Trophoblast cell (in vitro differentiated cells and primary cell): ENCODE data around the gene RAB3IP.

ENCODE experiments used
- DNase-seq, 2 donors: peaks; one replicate each; pipeline ENCODE4 v3.0.0-alpha.2; 2016
- H2AFZ ChIP-seq: 2 replicates; pipeline ENCODE4 v1.6.1; 2013; ENCODE audit warnings: low read length, moderate library complexity, mild to moderate bottlenecking; ENCODE audit not compliant: insufficient read depth, poor library complexity
- H2AK5ac ChIP-seq: 2 replicates; pipeline ENCODE4 v1.6.1; 2013; ENCODE audit warnings: mild to moderate bottlenecking, low read length
- H2BK120ac ChIP-seq: 2 replicates; pipeline ENCODE4 v1.6.1; 2013; ENCODE audit warnings: low read length, mild to moderate bottlenecking, moderate library complexity; ENCODE audit not compliant: insufficient read depth, poor library complexity
- H2BK12ac ChIP-seq: 2 replicates; pipeline ENCODE4 v1.6.1; 2013; ENCODE audit warnings: mild to moderate bottlenecking, low read length, moderate library complexity
- H2BK5ac ChIP-seq: 2 replicates; pipeline ENCODE4 v1.6.1; 2013; ENCODE audit warnings: low read length, low read depth, moderate library complexity, mild to moderate bottlenecking; ENCODE audit not compliant: poor library complexity
- H3K14ac ChIP-seq: 2 replicates; pipeline ENCODE4 v1.6.1; 2013; ENCODE audit warnings: mild to moderate bottlenecking, low read length
- H3K18ac ChIP-seq: 2 replicates; pipeline ENCODE4 v1.6.1; 2013; ENCODE audit warnings: mild to moderate bottlenecking, low read length
- H3K23ac ChIP-seq: 2 replicates; pipeline ENCODE4 v1.6.1; 2013; ENCODE audit warnings: low read length
- H3K27ac ChIP-seq: 2 replicates; pipeline ENCODE4 v1.5.1; 2013; ENCODE audit warnings: low read depth, mild to moderate bottlenecking, inconsistent platforms, low read length, moderate library complexity
- H3K27me3 ChIP-seq: 2 replicates; pipeline ENCODE4 v1.6.1; 2013; ENCODE audit warnings: inconsistent platforms, mild to moderate bottlenecking, low read length, moderate library complexity; ENCODE audit not compliant: insufficient read depth
- H3K36me3 ChIP-seq, 2 experiments: 1 replicate in 1 of 2; 2 replicates in 1 of 2; pipeline ENCODE4 v1.6.1; 2013; ENCODE audit warnings: low read length in 2 of 2, mild to moderate bottlenecking in 2 of 2, moderate library complexity in 1 of 2; ENCODE audit not compliant: insufficient read depth in 2 of 2, control insufficient read depth in 1 of 2
- H3K4ac ChIP-seq: 2 replicates; pipeline ENCODE4 v1.6.1; 2013; ENCODE audit warnings: low read depth, mild to moderate bottlenecking, low read length, moderate library complexity
- H3K4me1 ChIP-seq, 2 experiments: 1 replicate in 1 of 2; 2 replicates in 1 of 2; pipeline ENCODE4 v1.6.1; 2013; ENCODE audit warnings: low read length in 2 of 2, mild to moderate bottlenecking in 2 of 2, moderate library complexity in 1 of 2; ENCODE audit not compliant: insufficient read depth in 2 of 2, control insufficient read depth in 1 of 2
- H3K4me2 ChIP-seq: 2 replicates; pipeline ENCODE4 v1.6.1; 2013; ENCODE audit warnings: inconsistent platforms, mild to moderate bottlenecking, low read length, moderate library complexity
- H3K4me3 ChIP-seq: 2 replicates; pipeline ENCODE4 v1.5.1; 2013; ENCODE audit warnings: mild to moderate bottlenecking, low read depth, low read length, inconsistent platforms
- H3K79me1 ChIP-seq: one replicate; pipeline ENCODE4 v1.6.1; 2013; ENCODE audit warnings: low read length
- H3K79me2 ChIP-seq: 2 replicates; pipeline ENCODE4 v1.6.1; 2013; ENCODE audit warnings: low read length, mild to moderate bottlenecking; ENCODE audit not compliant: control insufficient read depth, insufficient read depth, poor library complexity
- H3K9ac ChIP-seq: 2 replicates; pipeline ENCODE4 v1.6.1; 2013; ENCODE audit warnings: mild to moderate bottlenecking, low read length
- H3K9me3 ChIP-seq: 2 replicates; pipeline ENCODE4 v1.6.1; 2013; ENCODE audit warnings: low read depth, mild to moderate bottlenecking, control low read depth, inconsistent platforms, low read length; ENCODE audit not compliant: insufficient read depth
- H4K12ac ChIP-seq: 2 replicates; pipeline ENCODE4 v1.6.1; 2013; ENCODE audit warnings: low read depth, mild to moderate bottlenecking, low read length, moderate library complexity
- H4K8ac ChIP-seq: 2 replicates; pipeline ENCODE4 v1.6.1; 2013; ENCODE audit warnings: low read depth, mild to moderate bottlenecking, low read length, moderate library complexity
- H4K91ac ChIP-seq: one replicate; pipeline ENCODE4 v1.6.1; 2013; ENCODE audit warnings: low read depth, mild to moderate bottlenecking, low read length, moderate library complexity
- WGBS: extraction: QIAGEN DNeasy Blood & Tissue Kit; methylation state at CpG from one replicate; pipeline ENCODE4 v1.1.7; 2013; ENCODE audit warnings: missing lambda C conversion rate; ENCODE audit not compliant: insufficient read length, insufficient coverage; ENCODE audit errors: extremely low coverage; 5-methylcytosine and 5-hydroxymethylcytosine counted together

The RAB3IP gene

DNA sequence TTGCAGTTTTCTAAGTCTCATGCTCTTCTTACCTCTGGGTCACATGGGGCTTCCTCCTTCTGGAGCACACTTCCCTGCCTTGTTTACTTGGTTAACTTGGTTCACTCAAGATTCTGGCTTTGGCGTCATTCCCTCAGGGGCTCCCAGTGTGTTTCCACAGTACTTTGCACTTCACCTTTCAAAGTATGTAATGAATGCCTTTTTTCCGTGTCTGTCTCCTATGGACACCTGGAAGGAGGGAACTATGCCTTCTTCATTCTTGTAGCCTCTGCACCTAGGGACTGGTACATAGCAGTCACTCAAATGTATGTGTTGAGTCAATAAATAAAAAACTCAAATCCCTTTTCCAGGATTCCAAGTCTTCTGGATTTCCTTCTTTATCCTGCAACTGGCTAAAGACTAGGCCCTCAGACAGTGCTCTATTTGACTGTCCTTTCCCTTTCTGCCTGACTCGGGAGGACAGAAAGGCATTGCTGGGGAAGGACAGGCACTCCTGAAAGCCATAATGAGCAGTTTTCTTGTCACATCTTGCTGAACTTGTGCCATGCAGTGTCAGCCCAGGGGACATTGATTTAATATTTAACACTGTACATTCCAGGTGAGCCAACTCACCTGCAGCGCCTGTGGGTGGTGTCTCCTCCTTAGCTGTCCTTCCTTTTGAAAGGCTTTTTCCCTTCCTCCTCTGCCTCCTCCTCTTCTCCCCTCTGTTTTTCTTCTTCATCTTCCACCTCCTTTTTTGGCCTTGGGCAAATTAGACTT lies 99.2 kb downstream of the RAB3IP start:
- no peak overlapping the region for H2BK5ac ChIP-seq
- H3K4me3 ChIP-seq, result no peak overlapping the region
- H3K36me3 ChIP-seq, result no peaks in the 10 kb centered on the region
- no peaks in the 10 kb centered on the region for H3K79me1 ChIP-seq
- H4K12ac ChIP-seq, result no peak overlapping the region
- no peaks in the 10 kb centered on the region for H3K4me1 ChIP-seq
- no peak overlapping the region for H4K8ac ChIP-seq
- H4K91ac ChIP-seq, result no peak overlapping the region
- no peak overlapping the region for H3K27ac ChIP-seq
- no peak overlapping the region for H2BK12ac ChIP-seq
- peak in 1 of 2 donors; percentile 9 for DNase-seq
- H2BK120ac ChIP-seq, result no peak overlapping the region
- H3K4me2 ChIP-seq, result no peak overlapping the region
- H2AFZ ChIP-seq, result no peak overlapping the region
- H3K27me3 ChIP-seq, result no peaks in the 10 kb centered on the region
- no peak overlapping the region for H3K4ac ChIP-seq
- H3K23ac ChIP-seq, result no peak overlapping the region
- no peaks in the 10 kb centered on the region for H3K9me3 ChIP-seq
- H3K18ac ChIP-seq, result no peak overlapping the region
- H2AK5ac ChIP-seq, result no peak overlapping the region
- no CpG with 5 or more reads among the region's 4 CpGs for WGBS
- H3K79me2 ChIP-seq, result no peaks in the 10 kb centered on the region
- no peak overlapping the region for H3K14ac ChIP-seq
- no peak overlapping the region for H3K9ac ChIP-seq

DNA sequence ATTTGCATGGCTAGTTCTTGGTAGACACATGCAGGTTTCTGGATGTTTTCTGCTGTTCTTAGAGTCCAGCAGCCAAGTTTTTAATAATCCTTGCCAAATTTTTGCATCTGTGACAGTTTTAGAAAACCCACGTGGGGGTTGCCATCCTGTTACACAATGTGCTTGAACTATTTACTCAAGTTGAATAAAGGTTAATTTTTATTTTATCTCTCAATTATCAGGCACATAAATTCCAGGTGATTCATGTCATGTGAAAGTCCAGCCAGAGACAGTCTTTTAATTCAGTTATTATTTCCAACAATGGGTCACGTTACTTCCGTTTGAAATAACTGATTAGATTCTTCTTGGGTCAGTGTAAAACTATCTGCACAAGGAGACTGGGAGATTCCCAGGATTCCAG lies 102.1 kb downstream of the RAB3IP start:
- no peak overlapping the region for H3K4me3 ChIP-seq
- no peak overlapping the region for H3K14ac ChIP-seq
- no peaks in the 10 kb centered on the region for H3K27me3 ChIP-seq
- no peak overlapping the region for H2AFZ ChIP-seq
- no peak for DNase-seq
- H4K91ac ChIP-seq, result no peak overlapping the region
- H3K4me1 ChIP-seq, result no peaks in the 10 kb centered on the region
- H3K9me3 ChIP-seq, result no peaks in the 10 kb centered on the region
- H3K36me3 ChIP-seq, result no peaks in the 10 kb centered on the region
- no peak overlapping the region for H3K27ac ChIP-seq
- H2BK120ac ChIP-seq, result no peak overlapping the region
- H4K12ac ChIP-seq, result no peak overlapping the region
- H3K9ac ChIP-seq, result no peak overlapping the region
- no peak overlapping the region for H3K4ac ChIP-seq
- no CpG with 5 or more reads among the region's 3 CpGs for WGBS
- H2BK5ac ChIP-seq, result no peak overlapping the region
- H3K4me2 ChIP-seq, result no peak overlapping the region
- H3K79me1 ChIP-seq, result no peaks in the 10 kb centered on the region
- H3K18ac ChIP-seq, result no peak overlapping the region
- H3K79me2 ChIP-seq, result no peaks in the 10 kb centered on the region
- no peak overlapping the region for H3K23ac ChIP-seq
- no peak overlapping the region for H2BK12ac ChIP-seq
- no peak overlapping the region for H2AK5ac ChIP-seq
- H4K8ac ChIP-seq, result no peak overlapping the region

DNA sequence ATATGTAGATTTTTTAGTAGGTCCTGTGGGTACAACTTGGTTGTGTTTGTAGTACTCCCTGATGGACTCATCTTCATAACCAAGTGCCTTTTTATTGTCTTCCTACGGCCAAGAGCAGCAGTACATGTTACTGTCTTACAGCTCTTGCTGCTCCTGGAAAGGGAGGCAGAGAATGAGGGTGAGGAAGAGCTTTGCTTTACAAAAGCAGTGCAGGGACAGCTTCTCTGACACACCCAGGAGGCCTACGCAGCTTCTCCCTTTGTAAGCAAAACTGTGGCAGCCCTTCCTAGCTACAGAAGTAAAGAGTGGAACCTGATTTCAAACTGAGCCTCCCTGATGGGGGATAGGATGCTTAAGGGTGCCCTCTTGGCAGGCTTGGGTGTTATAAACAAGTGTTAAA lies 104.9 kb downstream of the RAB3IP start:
- Histone ChIP-seq H2BK5ac (no peak overlapping the region), H3K4me2 (no peak overlapping the region), H4K12ac (no peak overlapping the region), H3K23ac (no peak overlapping the region), H4K91ac (no peak overlapping the region), H4K8ac (no peak overlapping the region), H2BK120ac (no peak overlapping the region), H3K27ac (no peak overlapping the region), H3K27me3 (no peaks in the 10 kb centered on the region), H3K14ac (no peak overlapping the region), H3K79me1 (no peaks in the 10 kb centered on the region), H3K36me3 (no peaks in the 10 kb centered on the region), H3K18ac (no peak overlapping the region), H2BK12ac (no peak overlapping the region), H3K4ac (no peak overlapping the region), H3K4me3 (no peak overlapping the region), H3K79me2 (no peaks in the 10 kb centered on the region), H2AK5ac (no peak overlapping the region), H3K9ac (no peak overlapping the region), H3K4me1 (no peaks in the 10 kb centered on the region), H2AFZ (no peak overlapping the region), H3K9me3 (no peaks in the 10 kb centered on the region)
- no peak for DNase-seq
- WGBS, result no CpG with 5 or more reads among the region's 2 CpGs

DNA sequence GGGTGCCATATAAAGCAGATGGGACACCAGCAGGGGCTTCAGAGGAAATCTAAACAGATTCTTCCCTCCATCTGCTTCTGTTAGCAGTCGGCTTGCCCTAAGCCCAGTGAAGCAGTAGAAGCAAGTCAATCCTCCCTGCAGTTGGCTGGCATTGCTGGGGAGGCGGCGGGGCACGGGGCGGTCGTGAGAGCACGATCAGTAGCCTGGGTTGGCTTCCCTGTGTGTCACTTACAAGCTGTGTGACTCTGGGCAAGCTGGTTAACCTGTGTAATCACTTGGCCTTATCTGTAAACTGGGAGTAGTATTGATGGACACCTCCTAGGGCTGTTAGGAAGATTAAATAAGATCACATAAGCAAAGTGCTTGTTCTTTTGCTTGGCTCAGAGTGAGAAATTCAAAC lies 105.8 kb downstream of the RAB3IP start:
- Histone ChIP-seq H3K4ac (no peak overlapping the region), H2BK120ac (no peak overlapping the region), H3K27ac (no peak overlapping the region), H3K4me1 (no peaks in the 10 kb centered on the region), H4K91ac (no peak overlapping the region), H2BK12ac (no peak overlapping the region), H3K4me3 (no peak overlapping the region), H4K12ac (no peak overlapping the region), H2AK5ac (no peak overlapping the region), H3K79me2 (no peaks in the 10 kb centered on the region), H3K36me3 (no peaks in the 10 kb centered on the region), H3K14ac (no peak overlapping the region), H3K4me2 (no peak overlapping the region), H3K23ac (no peak overlapping the region), H3K79me1 (no peaks in the 10 kb centered on the region), H3K18ac (no peak overlapping the region), H3K9me3 (no peaks in the 10 kb centered on the region), H2AFZ (no peak overlapping the region), H3K9ac (no peak overlapping the region), H2BK5ac (no peak overlapping the region), H4K8ac (no peak overlapping the region), H3K27me3 (no peaks in the 10 kb centered on the region)
- no peak for DNase-seq
- WGBS, result no CpG with 5 or more reads among the region's 7 CpGs
